Stimulated activated CD4-positive, alpha-beta T cell treated with anti-CD3 and anti-CD28 coated beads, Interleukin-15, amount 100 ng/mL, for 1 hour (primary cell): Measurements from ENCODE around the gene CDH8.

Source experiments
- DNase-seq, 2 donors: peaks; one replicate each; pipeline ENCODE4 v3.0.0-alpha.2; 2020; ENCODE audit warnings: low read depth in 1 of 2, low spot score in 1 of 2

The CDH8 gene

GRCh38 chr16:62034231-62035114 lies 1.8 kb downstream of the CDH8 start:
- no peak for DNase-seq

- DNase-seq: no peak
Measured at GRCh38 chr16:62033065-62033464, 3.2 kb downstream of the CDH8 start.

- no peak for DNase-seq
Measured at GRCh38 chr16:62029947-62030346, 6.3 kb downstream of the CDH8 start.

- no peak for DNase-seq
Measured at GRCh38 chr16:62022688-62023087, 13.6 kb downstream of the CDH8 start.

- no peak for DNase-seq
Measured at GRCh38 chr16:62021161-62021581, 15.1 kb downstream of the CDH8 start.

GRCh38 chr16:62020681-62021080 lies 15.6 kb downstream of the CDH8 start:
- no peak for DNase-seq

GRCh38 chr16:62019851-62020250 lies 16.4 kb downstream of the CDH8 start:
- DNase-seq: no peak

- DNase-seq: no peak
Measured at GRCh38 chr16:62018301-62019060, 17.8 kb downstream of the CDH8 start.

GRCh38 chr16:62014319-62014923 lies 21.8 kb downstream of the CDH8 start:
- no peak for DNase-seq

GRCh38 chr16:62010186-62010585 lies 26.1 kb downstream of the CDH8 start:
- DNase-seq: no peak

- no peak for DNase-seq
Measured at GRCh38 chr16:61998460-61998859, 37.8 kb downstream of the CDH8 start.

- DNase-seq: no peak
Measured at GRCh38 chr16:61993108-61993507, 43.1 kb downstream of the CDH8 start.

GRCh38 chr16:61987474-61988012 lies 48.7 kb downstream of the CDH8 start:
- no peak for DNase-seq

GRCh38 chr16:61969077-61969382 lies 67.2 kb downstream of the CDH8 start:
- no peak for DNase-seq

GRCh38 chr16:61968242-61969076 lies 67.8 kb downstream of the CDH8 start:
- DNase-seq: no peak

- DNase-seq: no peak
Measured at GRCh38 chr16:61957075-61957855, 79.0 kb downstream of the CDH8 start.

- no peak for DNase-seq
Measured at GRCh38 chr16:61952841-61953240, 83.4 kb downstream of the CDH8 start.

GRCh38 chr16:61948414-61948813 lies 87.8 kb downstream of the CDH8 start:
- DNase-seq: no peak

- DNase-seq: no peak
Measured at GRCh38 chr16:61946019-61946418, 90.2 kb downstream of the CDH8 start.

- no peak for DNase-seq
Measured at GRCh38 chr16:61945511-61945910, 90.7 kb downstream of the CDH8 start.
